GM23338 (cell line): Measurements from ENCODE around the gene DIAPH3. TPM values are rescaled to one million over a fixed set of nuclear protein-coding genes. Genes with fewer than 3 reads are reported as not detected.

ENCODE experiments used
- ATAC-seq: fragments of 200-7000 bp; cut with Tn5 transposase; 3 replicates; pipeline ENCODE4 v1.9.1; 2020
- DNase-seq: peaks from one replicate; pipeline ENCODE4 v3.0.0-alpha.2; 2015; ENCODE audit warnings: low spot score
- H2AFZ ChIP-seq: fragments of 200-600 bp; sonication (generic); 2 replicates; pipeline ENCODE4 v1.8.0; 2016; ENCODE audit warnings: antibody characterized with exemption, mild to moderate bottlenecking, moderate library complexity
- H3F3A ChIP-seq: fragments of 200-600 bp; sonication (generic); replicated peaks from 2 replicates; pipeline ENCODE4 v1.8.0; 2017; ENCODE audit warnings: antibody characterized with exemption, mixed run types, low read depth
- H3K27ac ChIP-seq: fragments of 200-600 bp; sonication (generic); 2 replicates; pipeline ENCODE4 v1.6.1; 2016; ENCODE audit warnings: low read depth
- H3K27me3 ChIP-seq: fragments of 200-600 bp; sonication (generic); 2 replicates; pipeline ENCODE4 v1.8.0; 2016; ENCODE audit warnings: mild to moderate bottlenecking, mixed run types, moderate library complexity; ENCODE audit not compliant: insufficient read depth
- H3K36me3 ChIP-seq: fragments of 200-600 bp; sonication (generic); 2 replicates; pipeline ENCODE4 v1.8.0; 2016; ENCODE audit warnings: mild to moderate bottlenecking; ENCODE audit not compliant: insufficient read depth
- H3K4me1 ChIP-seq: fragments of 200-600 bp; sonication (generic); 2 replicates; pipeline ENCODE4 v1.8.0; 2016; ENCODE audit warnings: mild to moderate bottlenecking, moderate library complexity; ENCODE audit not compliant: insufficient read depth
- H3K4me2 ChIP-seq: fragments of 200-600 bp; sonication (generic); 2 replicates; pipeline ENCODE4 v1.7.1; 2017; ENCODE audit warnings: mixed run types
- H3K4me3 ChIP-seq: fragments of 200-600 bp; sonication (generic); 2 replicates; pipeline ENCODE4 v1.6.1; 2016; ENCODE audit warnings: mixed run types
- H3K79me2 ChIP-seq: fragments of 200-600 bp; sonication (generic); replicated peaks from 2 replicates; pipeline ENCODE4 v1.8.0; 2017; ENCODE audit warnings: mild to moderate bottlenecking; ENCODE audit not compliant: insufficient read depth
- H3K9me2 ChIP-seq: fragments of 200-600 bp; sonication (generic); 2 replicates; pipeline ENCODE4 v1.8.0; 2017; ENCODE audit not compliant: insufficient read depth
- H4K20me1 ChIP-seq: fragments of 200-600 bp; sonication (generic); replicated peaks from 2 replicates; pipeline ENCODE4 v1.8.0; 2017; ENCODE audit warnings: mild to moderate bottlenecking; ENCODE audit not compliant: insufficient read depth
- H3K27ac Mint-ChIP-seq: 2 replicates; pipeline ENCODE4 v1.8.0; 2020; ENCODE audit warnings: inconsistent platforms, mild to moderate bottlenecking, moderate library complexity, mixed read lengths
- H3K27me3 Mint-ChIP-seq: 3 replicates; pipeline ENCODE4 v1.8.0; 2022; ENCODE audit warnings: low read depth, mild to moderate bottlenecking, moderate library complexity, mixed read lengths, inconsistent platforms; ENCODE audit not compliant: insufficient read depth, poor library complexity
- H3K36me3 Mint-ChIP-seq: 3 replicates; pipeline ENCODE4 v1.8.0; 2021; ENCODE audit warnings: low read depth, mild to moderate bottlenecking, inconsistent platforms, moderate library complexity, mixed read lengths
- H3K4me1 Mint-ChIP-seq: 3 replicates; pipeline ENCODE4 v1.8.0; 2020; ENCODE audit warnings: mild to moderate bottlenecking, inconsistent platforms, mixed read lengths
- H3K4me3 Mint-ChIP-seq: 3 replicates; pipeline ENCODE4 v1.8.0; 2021; ENCODE audit warnings: moderate library complexity, mild to moderate bottlenecking, inconsistent platforms, mixed read lengths
- H3K9me3 Mint-ChIP-seq: 3 replicates; pipeline ENCODE4 v1.8.0; 2020; ENCODE audit warnings: moderate library complexity, mild to moderate bottlenecking, inconsistent platforms, mixed read lengths
- CREB1 ChIP-seq: fragments of 250-450 bp; sonication (Bioruptor Pico); IDR thresholded peaks from 2 replicates; pipeline ENCODE4 v1.5.0; 2020; ENCODE audit warnings: low read depth, mild to moderate bottlenecking, moderate library complexity
- EZH2 ChIP-seq: fragments of 200-600 bp; sonication (generic); IDR thresholded peaks from one replicate; pipeline ENCODE4 v1.8.0; 2017; ENCODE audit warnings: antibody characterized with exemption, mild to moderate bottlenecking, low read depth; ENCODE audit not compliant: unreplicated experiment
- EZH2phosphoT487 ChIP-seq: fragments of 200-600 bp; sonication (generic); IDR thresholded peaks from one replicate; pipeline ENCODE4 v1.8.1; 2018; ENCODE audit warnings: antibody characterized with exemption; ENCODE audit not compliant: unreplicated experiment
- JUNB ChIP-seq: IDR thresholded peaks from one replicate; pipeline ENCODE4 v1.6.1; 2016; ENCODE audit warnings: antibody characterized with exemption; ENCODE audit not compliant: unreplicated experiment
- NANOG ChIP-seq: IDR thresholded peaks from 2 replicates; pipeline ENCODE4 v1.6.1; 2016; ENCODE audit warnings: antibody characterized with exemption, borderline replicate concordance
- POLR2AphosphoS5 ChIP-seq: IDR thresholded peaks from 2 replicates; pipeline ENCODE4 v1.6.1; 2016; ENCODE audit warnings: antibody characterized with exemption, low read depth
- STAT1 ChIP-seq: IDR thresholded peaks from one replicate; pipeline ENCODE4 v1.6.1; 2016; ENCODE audit warnings: antibody characterized with exemption; ENCODE audit not compliant: unreplicated experiment
- ZNF114 ChIP-seq: fragments of 250-450 bp; sonication (Bioruptor Pico); IDR thresholded peaks from 2 replicates; pipeline ENCODE4 v1.5.0; 2020; ENCODE audit warnings: mild to moderate bottlenecking, moderate library complexity
- ZNF331 ChIP-seq: fragments of 250-450 bp; sonication (Bioruptor Pico); IDR thresholded peaks from 2 replicates; pipeline ENCODE4 v1.5.0; 2020; ENCODE audit warnings: low read depth, mild to moderate bottlenecking, moderate library complexity
- polyA plus RNA-seq: library from polyadenylated mRNA; unstranded; fragments of >200 nt; fragmentation: Nextera tagmentation; extraction: Ambion mirVana; gene quantifications from 2 replicates; pipeline ENCODE4 v1.2.1, GENCODE V29; 2016
- total RNA-seq: library from RNA; depleted of rRNA; stranded (reverse); fragments of >200 nt; shearing (Covaris generic); gene quantifications from 2 replicates; pipeline ENCODE4 v1.2.3, GENCODE V29; 2014
- TF ChIP-seq, protein P1 (sequence below): IDR thresholded peaks from one replicate; pipeline ENCODE4 v1.6.1; 2018; ENCODE audit warnings: antibody characterized with exemption; ENCODE audit not compliant: unreplicated experiment
- TF ChIP-seq, protein P2 (sequence below), 2 experiments: fragments of 200-600 bp in 1 of 2; sonication (generic) in 1 of 2; conservative IDR thresholded peaks; 2 replicates each; pipeline versions ENCODE4 v1.5.1 to v1.6.1; 2016 to 2017; ENCODE audit warnings: antibody characterized with exemption in 2 of 2, low read depth in 2 of 2, mild to moderate bottlenecking in 2 of 2, moderate library complexity in 1 of 2
- TF ChIP-seq, protein P3 (sequence below): IDR thresholded peaks from 2 replicates; pipeline ENCODE4 v1.6.1; 2016; ENCODE audit warnings: antibody characterized with exemption

Gene DIAPH3
- total and polyA plus RNA-seq, 2 experiments from 2014 or later: 23.4 to 30.2 TPM

DNA sequence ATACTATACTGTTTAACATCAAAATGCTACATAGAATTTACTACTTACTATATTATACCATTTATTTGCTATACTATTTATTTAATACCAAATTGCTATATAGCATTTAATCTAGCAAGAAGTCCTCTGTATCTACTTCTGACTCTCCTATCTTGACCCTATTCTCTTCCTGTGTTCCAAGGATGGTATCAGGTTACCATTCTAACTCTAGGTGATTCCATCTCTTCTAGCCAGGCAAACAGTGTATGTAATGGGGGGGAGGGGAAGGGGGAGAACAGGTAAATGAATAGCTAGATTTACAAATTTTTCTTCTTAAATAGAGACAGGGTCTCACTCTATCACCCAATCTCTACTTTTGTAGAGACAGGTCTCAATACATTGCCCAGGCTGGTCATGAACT lies 200.3 kb downstream of the DIAPH3 start (continued):
- TF ChIP-seq, protein P1, sequence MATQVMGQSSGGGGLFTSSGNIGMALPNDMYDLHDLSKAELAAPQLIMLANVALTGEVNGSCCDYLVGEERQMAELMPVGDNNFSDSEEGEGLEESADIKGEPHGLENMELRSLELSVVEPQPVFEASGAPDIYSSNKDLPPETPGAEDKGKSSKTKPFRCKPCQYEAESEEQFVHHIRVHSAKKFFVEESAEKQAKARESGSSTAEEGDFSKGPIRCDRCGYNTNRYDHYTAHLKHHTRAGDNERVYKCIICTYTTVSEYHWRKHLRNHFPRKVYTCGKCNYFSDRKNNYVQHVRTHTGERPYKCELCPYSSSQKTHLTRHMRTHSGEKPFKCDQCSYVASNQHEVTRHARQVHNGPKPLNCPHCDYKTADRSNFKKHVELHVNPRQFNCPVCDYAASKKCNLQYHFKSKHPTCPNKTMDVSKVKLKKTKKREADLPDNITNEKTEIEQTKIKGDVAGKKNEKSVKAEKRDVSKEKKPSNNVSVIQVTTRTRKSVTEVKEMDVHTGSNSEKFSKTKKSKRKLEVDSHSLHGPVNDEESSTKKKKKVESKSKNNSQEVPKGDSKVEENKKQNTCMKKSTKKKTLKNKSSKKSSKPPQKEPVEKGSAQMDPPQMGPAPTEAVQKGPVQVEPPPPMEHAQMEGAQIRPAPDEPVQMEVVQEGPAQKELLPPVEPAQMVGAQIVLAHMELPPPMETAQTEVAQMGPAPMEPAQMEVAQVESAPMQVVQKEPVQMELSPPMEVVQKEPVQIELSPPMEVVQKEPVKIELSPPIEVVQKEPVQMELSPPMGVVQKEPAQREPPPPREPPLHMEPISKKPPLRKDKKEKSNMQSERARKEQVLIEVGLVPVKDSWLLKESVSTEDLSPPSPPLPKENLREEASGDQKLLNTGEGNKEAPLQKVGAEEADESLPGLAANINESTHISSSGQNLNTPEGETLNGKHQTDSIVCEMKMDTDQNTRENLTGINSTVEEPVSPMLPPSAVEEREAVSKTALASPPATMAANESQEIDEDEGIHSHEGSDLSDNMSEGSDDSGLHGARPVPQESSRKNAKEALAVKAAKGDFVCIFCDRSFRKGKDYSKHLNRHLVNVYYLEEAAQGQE: no peak
- TF ChIP-seq STAT1: no peak
- TF ChIP-seq POLR2AphosphoS5: no peak
- TF ChIP-seq NANOG: no peak

DNA sequence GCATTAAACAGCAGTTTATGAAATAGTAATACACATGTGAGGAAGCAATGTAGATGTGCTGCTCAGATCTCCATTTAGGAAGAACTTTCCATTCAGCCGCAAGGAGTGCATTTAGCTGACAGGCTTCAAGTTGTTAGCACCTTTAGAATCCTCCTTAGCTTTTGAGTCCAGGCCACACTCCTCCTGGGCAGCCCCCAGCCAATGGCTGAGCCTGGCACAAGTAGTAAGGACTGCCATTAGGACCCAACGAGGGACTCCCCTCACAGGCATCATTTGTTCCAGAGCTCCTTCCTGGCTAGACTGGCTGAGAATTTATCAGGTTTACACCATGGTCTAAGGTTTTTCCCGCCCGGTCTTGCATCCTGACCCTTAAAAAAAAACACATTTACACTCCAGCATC lies 201.4 kb downstream of the DIAPH3 start:
- no peaks in the 10 kb centered on the region for H3F3A ChIP-seq
- no peak overlapping the region for H3K4me2 ChIP-seq
- Mint-ChIP-seq H3K4me3 (no peak overlapping the region), H3K27ac (no peak overlapping the region), H3K36me3 (peaks cover 10% of the 10 kb centered on the region), H3K27me3 (peaks cover 3% of the 10 kb centered on the region), H3K9me3 (no peaks in the 10 kb centered on the region; the same call in 2 of the 3 replicates), H3K4me1 (peaks cover 14% of the 10 kb centered on the region)
- TF ChIP-seq ZNF331 (CRISPR knock-in tag) (no peak), CREB1 (CRISPR knock-in tag) (no peak), STAT1 (no peak), ZNF114 (CRISPR knock-in tag) (no peak), EZH2phosphoT487 (no peak), EZH2 (no peak), POLR2AphosphoS5 (no peak), JUNB (no peak)
- TF ChIP-seq, protein P2, sequence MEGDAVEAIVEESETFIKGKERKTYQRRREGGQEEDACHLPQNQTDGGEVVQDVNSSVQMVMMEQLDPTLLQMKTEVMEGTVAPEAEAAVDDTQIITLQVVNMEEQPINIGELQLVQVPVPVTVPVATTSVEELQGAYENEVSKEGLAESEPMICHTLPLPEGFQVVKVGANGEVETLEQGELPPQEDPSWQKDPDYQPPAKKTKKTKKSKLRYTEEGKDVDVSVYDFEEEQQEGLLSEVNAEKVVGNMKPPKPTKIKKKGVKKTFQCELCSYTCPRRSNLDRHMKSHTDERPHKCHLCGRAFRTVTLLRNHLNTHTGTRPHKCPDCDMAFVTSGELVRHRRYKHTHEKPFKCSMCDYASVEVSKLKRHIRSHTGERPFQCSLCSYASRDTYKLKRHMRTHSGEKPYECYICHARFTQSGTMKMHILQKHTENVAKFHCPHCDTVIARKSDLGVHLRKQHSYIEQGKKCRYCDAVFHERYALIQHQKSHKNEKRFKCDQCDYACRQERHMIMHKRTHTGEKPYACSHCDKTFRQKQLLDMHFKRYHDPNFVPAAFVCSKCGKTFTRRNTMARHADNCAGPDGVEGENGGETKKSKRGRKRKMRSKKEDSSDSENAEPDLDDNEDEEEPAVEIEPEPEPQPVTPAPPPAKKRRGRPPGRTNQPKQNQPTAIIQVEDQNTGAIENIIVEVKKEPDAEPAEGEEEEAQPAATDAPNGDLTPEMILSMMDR (conservative IDR thresholded peaks at IDR 0.05; ENCODE audit: low read depth in 2 of 2): no peak
- TF ChIP-seq, protein P1: no peak
- TF ChIP-seq, protein P3, sequence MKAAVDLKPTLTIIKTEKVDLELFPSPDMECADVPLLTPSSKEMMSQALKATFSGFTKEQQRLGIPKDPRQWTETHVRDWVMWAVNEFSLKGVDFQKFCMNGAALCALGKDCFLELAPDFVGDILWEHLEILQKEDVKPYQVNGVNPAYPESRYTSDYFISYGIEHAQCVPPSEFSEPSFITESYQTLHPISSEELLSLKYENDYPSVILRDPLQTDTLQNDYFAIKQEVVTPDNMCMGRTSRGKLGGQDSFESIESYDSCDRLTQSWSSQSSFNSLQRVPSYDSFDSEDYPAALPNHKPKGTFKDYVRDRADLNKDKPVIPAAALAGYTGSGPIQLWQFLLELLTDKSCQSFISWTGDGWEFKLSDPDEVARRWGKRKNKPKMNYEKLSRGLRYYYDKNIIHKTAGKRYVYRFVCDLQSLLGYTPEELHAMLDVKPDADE: no peak
- DNase-seq (peak; percentile 19), ATAC-seq (peak; percentile 95)
- H4K20me1 ChIP-seq: no peaks in the 10 kb centered on the region
- H3K4me3 ChIP-seq: no peak overlapping the region
- H3K27ac ChIP-seq: no peak overlapping the region
- no peaks in the 10 kb centered on the region for H3K36me3 ChIP-seq
- H3K9me2 ChIP-seq: peaks cover 2% of the 10 kb centered on the region; the same call in 1 of the 2 replicates
- peaks cover 7% of the 10 kb centered on the region; the same call in 1 of the 2 replicates for H3K4me1 ChIP-seq
- H3K27me3 ChIP-seq: no peaks in the 10 kb centered on the region
- no peaks in the 10 kb centered on the region for H3K79me2 ChIP-seq
- no peak overlapping the region for H2AFZ ChIP-seq
